ENCODE data around the gene SMPD2.

SMPD2 gene

DNA sequence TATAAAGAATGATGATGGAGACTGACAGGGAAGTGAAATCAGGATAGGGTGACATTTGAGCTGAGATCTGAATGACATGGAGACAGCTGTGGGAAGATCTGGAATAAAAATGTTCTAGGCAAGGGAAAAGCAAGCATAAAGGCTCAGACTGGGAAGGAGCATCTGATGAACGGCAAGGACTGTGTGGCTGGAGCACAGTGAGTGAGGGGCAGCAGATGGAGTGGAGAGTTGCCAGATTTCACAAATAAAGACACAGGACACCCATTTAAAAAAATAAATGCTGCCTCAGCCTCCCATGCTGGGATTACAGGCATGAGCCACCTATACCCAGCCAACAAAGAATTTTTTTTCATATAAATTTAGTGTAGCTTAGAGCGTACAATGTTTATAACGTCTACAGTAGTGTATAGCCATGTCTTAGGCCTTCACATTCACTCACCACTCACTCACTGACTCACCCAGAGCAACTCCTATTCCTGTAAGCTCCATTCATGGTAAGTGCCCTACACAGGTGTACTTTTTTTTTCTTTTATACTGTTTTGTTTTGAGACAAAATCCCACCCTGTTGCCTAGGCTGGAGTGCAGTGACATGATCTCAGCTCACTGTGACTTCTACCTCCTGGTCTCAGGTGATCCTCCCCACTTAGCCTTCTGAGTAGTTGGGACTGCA, 44.9 kb downstream of the SMPD2 start:
- no peak for DNase-seq (ENCODE audit: low read depth)

DNA sequence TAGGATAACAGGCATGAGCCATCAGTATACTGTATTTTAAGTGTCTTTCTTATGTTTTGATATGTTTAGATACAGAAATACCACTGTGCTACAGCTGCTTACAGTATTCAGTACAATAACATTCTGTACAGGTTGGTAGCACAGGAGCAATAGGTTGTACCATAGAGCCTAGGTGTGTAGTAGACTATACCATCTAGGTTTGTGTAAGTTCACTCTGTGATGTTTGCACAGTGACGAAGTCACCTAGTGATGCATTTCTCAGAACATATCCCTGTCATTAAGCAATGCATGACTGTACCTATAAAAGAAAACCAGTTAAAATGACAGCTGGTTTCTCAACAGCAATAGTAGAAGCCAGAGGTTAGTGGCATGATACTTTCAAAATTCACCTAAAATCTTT, 45.5 kb downstream of the SMPD2 start:
- no peak for DNase-seq (ENCODE audit: low read depth)

- DNase-seq (ENCODE audit: low read depth) = no peak
Observed at GRCh38 chr6:109488001-109488400, 47.5 kb downstream of the SMPD2 start.

GRCh38 chr6:109490713-109491112, 50.2 kb downstream of the SMPD2 start:
- DNase-seq (ENCODE audit: low read depth) = no peak

DNA sequence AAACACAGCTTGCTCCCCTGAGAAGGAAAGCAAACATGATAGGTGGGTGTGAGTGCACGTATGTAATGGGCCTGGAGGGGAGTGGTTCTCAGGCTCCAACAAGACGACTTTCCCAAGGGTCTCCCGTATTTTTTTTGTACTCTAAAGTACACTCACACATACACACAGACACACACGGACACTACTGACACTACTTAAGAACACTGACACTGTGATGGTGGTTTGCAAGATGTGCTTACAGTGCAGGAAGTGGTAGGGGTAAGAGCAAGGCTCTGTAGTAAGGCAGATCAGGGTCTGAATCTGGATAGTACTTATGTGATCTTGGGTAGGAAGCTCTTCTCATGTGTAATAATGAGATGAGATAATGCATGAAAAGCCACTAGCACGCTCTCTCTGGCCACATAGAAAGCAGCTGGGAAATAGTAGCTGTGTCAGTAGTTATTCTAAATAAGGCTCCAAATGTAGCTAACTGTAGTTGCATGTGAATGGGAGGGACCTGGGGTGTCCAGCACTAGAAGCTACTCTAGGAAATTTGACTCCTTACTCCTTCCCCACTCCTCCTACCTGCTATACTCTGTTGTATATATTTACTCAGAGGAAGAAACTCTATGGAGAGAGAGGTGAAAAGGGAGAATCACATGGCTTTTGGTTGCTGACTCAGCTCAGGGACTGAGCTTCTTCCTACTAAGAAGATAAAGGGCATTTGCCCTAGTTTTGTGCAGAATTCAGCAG, 50.8 kb downstream of the SMPD2 start:
- DNase-seq (ENCODE audit: low read depth) = no peak
